Measurements from ENCODE around the gene DERL3.

The DERL3 gene

DNA sequence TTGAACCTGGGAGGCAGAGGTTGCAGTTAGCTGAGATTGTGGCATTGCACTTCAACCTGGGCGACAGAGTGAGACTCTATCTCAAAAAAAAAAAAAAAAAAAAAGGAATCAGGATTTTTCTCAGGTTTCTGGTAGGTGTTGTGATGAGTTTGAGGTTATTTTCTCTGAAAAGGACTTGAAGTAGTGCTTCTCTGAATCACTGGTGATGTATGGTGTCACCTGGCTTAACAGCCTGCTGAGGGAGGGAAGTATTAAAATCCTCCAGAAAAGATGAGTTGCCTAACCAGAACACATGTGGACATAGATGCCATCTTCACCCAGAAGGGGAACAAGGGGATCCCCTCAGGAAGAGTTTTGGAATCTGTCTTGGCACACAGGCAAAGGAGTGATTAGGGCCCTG is 32.0 kb downstream of the DERL3 start:
- Mint-ChIP-seq H3K27me3 (ENCODE audit: low read depth) (no peaks in the 10 kb centered on the region), H3K4me3 (no peak overlapping the region), H3K27ac (no peak overlapping the region)

DNA sequence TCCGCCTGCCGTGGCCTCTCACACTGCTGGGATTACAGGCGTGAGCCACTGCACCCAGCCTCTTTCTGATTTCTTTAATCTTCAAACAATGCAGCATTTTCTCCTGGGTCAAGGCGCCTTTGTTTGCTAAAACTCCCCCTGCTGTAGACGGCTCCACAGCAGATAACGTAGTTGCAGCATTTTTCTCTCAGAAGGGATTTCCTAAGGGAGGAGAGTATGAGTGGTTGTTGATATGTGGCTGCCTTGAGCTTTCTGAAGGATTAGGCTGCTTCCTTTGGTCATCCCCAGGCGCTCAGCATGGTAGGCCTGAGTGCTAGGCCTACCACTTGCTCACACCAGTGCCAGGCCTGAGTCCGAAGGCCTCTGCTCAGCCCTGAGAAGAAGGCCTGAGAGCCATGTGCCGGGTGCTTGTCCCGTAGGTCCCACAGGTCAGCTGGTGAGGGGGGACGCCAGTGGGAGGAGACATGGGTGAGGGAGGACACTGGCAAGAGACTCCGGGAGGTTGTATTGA is 34.0 kb downstream of the DERL3 start:
- Mint-ChIP-seq H3K36me3 (ENCODE audit: low read depth) (peaks cover 74% of the 10 kb centered on the region), H3K4me3 (no peak overlapping the region), H3K27me3 (ENCODE audit: low read depth) (no peaks in the 10 kb centered on the region), H3K9me3 (no peaks in the 10 kb centered on the region), H3K4me1 (peaks cover 9% of the 10 kb centered on the region), H3K27ac (no peak overlapping the region)
- no peak for TF ChIP-seq CTCF (IDR thresholded peaks at IDR 0.05; ENCODE audit: unreplicated experiment in 3 of 3)

More for the DNA sequence above, 32.0 kb downstream of the DERL3 start:
- Mint-ChIP-seq H3K4me1 (peaks cover 9% of the 10 kb centered on the region), H3K36me3 (ENCODE audit: low read depth) (peaks cover 71% of the 10 kb centered on the region), H3K9me3 (no peaks in the 10 kb centered on the region)
- TF ChIP-seq CTCF (IDR thresholded peaks at IDR 0.05; ENCODE audit: unreplicated experiment in 3 of 3), result no peak

- Mint-ChIP-seq H3K27me3 (ENCODE audit: low read depth) (no peaks in the 10 kb centered on the region), H3K9me3 (no peaks in the 10 kb centered on the region), H3K36me3 (ENCODE audit: low read depth) (peaks cover 86% of the 10 kb centered on the region), H3K4me1 (peaks cover 9% of the 10 kb centered on the region), H3K4me3 (peak overlapping the region in 1 of 3 experiments; percentile 19), H3K27ac (peak overlapping the region; percentile 49 to 73 (median 63))
- TF ChIP-seq CTCF (IDR thresholded peaks at IDR 0.05; ENCODE audit: unreplicated experiment in 3 of 3), result no peak
These were observed 35.6 kb downstream of the DERL3 start for GRCh38 chr22:23803001-23803819.

DNA sequence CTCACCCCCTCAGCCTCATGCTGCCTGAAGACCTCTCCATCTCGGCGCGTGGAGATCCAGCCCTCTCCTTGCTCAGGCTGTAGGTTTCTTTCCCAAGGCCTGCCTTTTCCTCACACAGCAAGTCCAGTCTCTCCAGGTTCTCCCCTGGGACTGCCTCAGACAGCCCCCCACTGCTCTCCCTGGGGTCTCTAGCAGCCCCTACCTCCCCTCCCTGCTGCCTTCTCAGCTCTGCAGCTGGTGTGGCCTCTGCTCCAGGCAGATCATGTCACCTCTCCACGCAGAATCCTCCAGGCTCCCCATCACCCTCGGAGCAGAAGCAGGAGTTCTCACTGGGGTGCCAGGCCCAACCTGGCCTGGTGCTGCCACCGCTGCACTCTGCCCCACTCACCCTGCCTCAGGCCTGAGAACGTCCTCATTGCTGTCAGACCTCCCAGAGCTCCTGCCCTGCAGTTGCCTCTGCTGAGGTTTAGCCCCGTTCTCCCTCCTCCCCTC is 36.9 kb downstream of the DERL3 start:
- Mint-ChIP-seq H3K9me3 (no peaks in the 10 kb centered on the region), H3K36me3 (ENCODE audit: low read depth) (peaks cover 84% of the 10 kb centered on the region), H3K4me3 (no peak overlapping the region), H3K27me3 (ENCODE audit: low read depth) (no peaks in the 10 kb centered on the region), H3K27ac (no peak overlapping the region), H3K4me1 (peaks cover 9% of the 10 kb centered on the region)
- TF ChIP-seq CTCF (IDR thresholded peaks at IDR 0.05; ENCODE audit: unreplicated experiment in 3 of 3), result no peak

- Mint-ChIP-seq H3K4me3 (no peak overlapping the region), H3K27me3 (ENCODE audit: low read depth) (no peaks in the 10 kb centered on the region), H3K9me3 (no peaks in the 10 kb centered on the region), H3K4me1 (peaks cover 13% of the 10 kb centered on the region), H3K27ac (no peak overlapping the region), H3K36me3 (ENCODE audit: low read depth) (peaks cover 86% of the 10 kb centered on the region)
- no peak for TF ChIP-seq CTCF (IDR thresholded peaks at IDR 0.05; ENCODE audit: unreplicated experiment in 3 of 3)
These were observed 37.5 kb downstream of the DERL3 start for GRCh38 chr22:23801238-23801821.
